GM23338 (cell line): Measurements from ENCODE around the gene TRNAU1AP. TPM values are rescaled to one million over a fixed set of nuclear protein-coding genes. Genes with fewer than 3 reads are reported as not detected.

ENCODE experiments used
- CREB1 ChIP-seq: fragments of 250-450 bp; sonication (Bioruptor Pico); IDR thresholded peaks from 2 replicates; pipeline ENCODE4 v1.5.0; 2020; ENCODE audit warnings: low read depth, mild to moderate bottlenecking, moderate library complexity
- CTCF ChIP-seq, 2 experiments: fragments of 200-600 bp in 1 of 2; sonication (generic) in 1 of 2; conservative IDR thresholded peaks; 2 replicates each; pipeline versions ENCODE4 v1.5.1 to v1.6.1; 2016 to 2017; ENCODE audit warnings: antibody characterized with exemption in 2 of 2, low read depth in 2 of 2, mild to moderate bottlenecking in 2 of 2, moderate library complexity in 1 of 2
- ETS1 ChIP-seq: IDR thresholded peaks from 2 replicates; pipeline ENCODE4 v1.6.1; 2016; ENCODE audit warnings: antibody characterized with exemption
- EZH2phosphoT487 ChIP-seq: fragments of 200-600 bp; sonication (generic); IDR thresholded peaks from one replicate; pipeline ENCODE4 v1.8.1; 2018; ENCODE audit warnings: antibody characterized with exemption; ENCODE audit not compliant: unreplicated experiment
- NANOG ChIP-seq: IDR thresholded peaks from 2 replicates; pipeline ENCODE4 v1.6.1; 2016; ENCODE audit warnings: antibody characterized with exemption, borderline replicate concordance
- POLR2AphosphoS5 ChIP-seq: IDR thresholded peaks from 2 replicates; pipeline ENCODE4 v1.6.1; 2016; ENCODE audit warnings: antibody characterized with exemption, low read depth
- REST ChIP-seq: IDR thresholded peaks from one replicate; pipeline ENCODE4 v1.6.1; 2018; ENCODE audit warnings: antibody characterized with exemption; ENCODE audit not compliant: unreplicated experiment
- STAT1 ChIP-seq: IDR thresholded peaks from one replicate; pipeline ENCODE4 v1.6.1; 2016; ENCODE audit warnings: antibody characterized with exemption; ENCODE audit not compliant: unreplicated experiment
- ZNF114 ChIP-seq: fragments of 250-450 bp; sonication (Bioruptor Pico); IDR thresholded peaks from 2 replicates; pipeline ENCODE4 v1.5.0; 2020; ENCODE audit warnings: mild to moderate bottlenecking, moderate library complexity
- ZNF331 ChIP-seq: fragments of 250-450 bp; sonication (Bioruptor Pico); IDR thresholded peaks from 2 replicates; pipeline ENCODE4 v1.5.0; 2020; ENCODE audit warnings: low read depth, mild to moderate bottlenecking, moderate library complexity
- ZNF462 ChIP-seq: fragments of 250-450 bp; sonication (Bioruptor Pico); IDR thresholded peaks from 2 replicates; pipeline ENCODE4 v1.5.0; 2020; ENCODE audit warnings: mild to moderate bottlenecking, moderate library complexity
- polyA plus RNA-seq: library from polyadenylated mRNA; unstranded; fragments of >200 nt; fragmentation: Nextera tagmentation; extraction: Ambion mirVana; gene quantifications from 2 replicates; pipeline ENCODE4 v1.2.1, GENCODE V29; 2016
- total RNA-seq: library from RNA; depleted of rRNA; stranded (reverse); fragments of >200 nt; shearing (Covaris generic); gene quantifications from 2 replicates; pipeline ENCODE4 v1.2.3, GENCODE V29; 2014

TRNAU1AP gene
- total and polyA plus RNA-seq, 2 experiments from 2014 or later: 20.3 to 42.1 TPM

GRCh38 chr1:28604962-28605361 lies 52.1 kb downstream of the TRNAU1AP start (continued):
- TF ChIP-seq ZNF462 (CRISPR knock-in tag) (no peak), STAT1 (no peak), REST (no peak), NANOG (no peak), ZNF114 (no peak), POLR2AphosphoS5 (no peak), CREB1 (CRISPR knock-in tag) (no peak), ETS1 (no peak), EZH2phosphoT487 (no peak), CTCF (conservative IDR thresholded peaks at IDR 0.05; ENCODE audit: low read depth in 2 of 2) (no peak), ZNF331 (CRISPR knock-in tag) (no peak)
